Activated T-cell treated with anti-CD3 and anti-CD28 coated beads for 4 hours (primary cell): ENCODE results near the gene ZNF169.
"Not testable (repeated sequence)": the region's sequence is repeated elsewhere in the genome, so short reads cannot be mapped to it uniquely, and the experiment has no call there.

Experiments
- DNase-seq: peaks from one replicate; pipeline ENCODE4 v3.0.0-alpha.2; 2020

Gene ZNF169

GRCh38 chr9:94287877-94288513 lies 28.9 kb downstream of the ZNF169 start:
- DNase-seq: no peak

DNA sequence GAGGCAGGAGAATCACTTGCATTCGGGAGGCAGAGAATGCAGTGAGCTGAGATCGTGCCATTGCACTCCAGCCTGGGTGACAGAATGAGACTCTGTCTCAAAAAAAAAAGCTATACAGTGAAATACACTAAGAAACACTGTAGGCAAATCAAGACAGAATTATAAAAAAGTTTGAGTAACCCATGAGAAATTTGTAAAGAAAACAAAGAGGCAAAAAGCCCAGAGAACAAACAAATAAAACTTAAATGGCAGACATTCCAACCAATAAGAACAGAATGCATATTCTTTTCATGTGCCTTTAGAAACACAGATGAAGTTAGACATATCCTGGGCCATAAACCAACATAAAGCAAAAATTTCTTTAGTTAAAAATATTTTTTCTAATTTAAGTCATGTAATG lies 30.6 kb downstream of the ZNF169 start:
- DNase-seq: no peak

DNA sequence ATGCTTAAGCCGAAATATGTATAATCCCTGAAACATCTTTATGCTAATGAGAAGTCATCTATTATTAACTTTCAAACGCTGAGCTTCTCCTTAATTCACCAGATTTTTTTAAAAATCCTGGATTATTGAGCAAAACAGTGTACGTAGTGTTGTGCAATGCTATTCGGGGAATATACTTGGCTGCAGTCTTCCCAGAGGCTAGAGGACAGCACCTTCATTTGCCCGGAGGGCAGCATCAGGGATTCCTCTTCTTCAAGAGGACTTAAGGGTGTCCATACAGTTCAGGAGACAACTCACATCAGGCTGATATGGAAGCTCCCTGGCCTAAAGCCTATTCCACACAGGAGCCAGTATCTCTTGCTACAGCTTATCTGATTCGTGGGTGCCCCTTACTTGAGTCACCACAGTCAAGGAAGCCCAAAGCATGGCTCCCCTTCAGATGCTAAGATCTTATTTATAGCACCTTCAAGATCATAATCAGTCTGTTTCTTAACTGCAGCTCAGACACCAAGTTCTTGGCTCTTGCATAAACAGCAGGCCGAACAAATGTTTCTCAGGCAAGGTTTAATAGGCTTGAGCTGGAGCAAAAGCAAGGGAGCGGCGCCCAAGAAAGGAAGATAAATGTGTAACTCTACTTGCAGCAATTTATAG lies 40.0 kb downstream of the ZNF169 start:
- DNase-seq: no peak

DNA sequence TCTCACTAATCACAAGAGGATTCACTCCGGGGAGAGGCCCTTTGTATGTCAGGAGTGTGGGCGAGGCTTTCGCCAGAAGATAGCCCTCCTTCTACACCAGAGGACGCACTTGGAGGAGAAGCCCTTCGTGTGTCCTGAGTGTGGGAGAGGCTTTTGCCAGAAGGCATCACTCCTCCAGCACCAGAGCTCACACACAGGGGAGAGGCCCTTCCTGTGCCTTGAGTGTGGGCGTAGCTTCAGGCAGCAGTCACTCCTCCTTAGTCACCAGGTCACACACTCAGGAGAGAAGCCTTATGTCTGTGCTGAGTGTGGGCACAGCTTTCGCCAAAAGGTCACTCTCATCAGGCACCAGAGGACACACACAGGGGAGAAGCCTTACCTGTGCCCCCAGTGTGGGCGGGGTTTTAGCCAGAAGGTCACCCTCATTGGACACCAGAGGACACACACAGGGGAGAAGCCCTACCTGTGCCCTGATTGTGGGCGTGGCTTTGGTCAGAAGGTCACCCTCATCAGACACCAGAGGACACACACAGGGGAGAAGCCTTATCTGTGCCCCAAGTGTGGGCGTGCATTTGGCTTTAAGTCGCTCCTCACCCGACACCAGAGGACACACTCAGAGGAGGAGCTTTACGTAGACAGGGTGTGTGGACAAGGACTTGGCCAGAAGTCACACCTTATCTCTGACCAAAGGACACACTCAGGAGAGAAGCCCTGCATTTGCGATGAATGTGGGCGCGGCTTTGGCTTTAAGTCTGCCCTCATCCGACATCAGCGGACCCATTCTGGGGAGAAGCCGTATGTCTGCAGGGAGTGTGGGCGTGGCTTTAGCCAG lies 41.6 kb downstream of the ZNF169 start:
- no peak for DNase-seq

GRCh38 chr9:94301583-94301982 lies 42.5 kb downstream of the ZNF169 start:
- no peak for DNase-seq

DNA sequence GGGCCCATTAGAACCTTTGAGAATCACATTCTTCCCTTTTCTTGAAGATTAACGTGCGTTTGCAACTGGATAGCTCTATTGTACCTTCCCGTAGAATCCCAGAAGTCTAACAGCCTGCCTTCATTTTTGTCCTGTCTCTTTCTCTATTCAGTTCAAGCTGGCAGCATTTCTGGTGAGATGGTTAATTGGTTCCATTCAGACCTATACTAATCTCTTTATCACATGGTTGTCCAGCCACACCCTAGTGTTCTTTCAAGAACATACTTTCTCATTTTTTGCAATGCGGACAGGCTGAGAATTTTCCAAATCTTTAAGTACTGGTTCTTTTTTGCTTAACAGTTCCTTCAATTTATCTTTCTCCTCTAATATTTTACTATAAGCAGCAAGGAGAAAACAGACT lies 43.3 kb downstream of the ZNF169 start:
- no peak for DNase-seq

DNA sequence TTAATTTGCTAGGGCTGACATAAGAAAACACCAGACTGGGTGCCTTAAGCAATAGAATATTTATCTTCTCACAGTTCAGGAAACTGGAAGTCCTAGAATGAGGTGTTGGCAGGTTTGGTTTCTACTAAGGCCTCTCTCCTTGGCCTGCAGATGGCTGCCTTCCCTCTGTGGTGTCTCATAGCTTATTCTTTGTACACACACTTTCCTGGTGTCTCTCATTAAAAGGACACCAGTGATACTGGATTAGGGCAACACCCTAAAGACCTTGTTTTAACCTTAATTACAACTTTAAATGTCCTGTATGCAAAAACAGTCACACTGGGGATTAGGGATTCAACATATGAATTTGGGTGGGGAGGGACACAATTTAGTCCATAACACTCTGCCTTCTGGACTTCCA lies 44.2 kb downstream of the ZNF169 start:
- DNase-seq: no peak

DNA sequence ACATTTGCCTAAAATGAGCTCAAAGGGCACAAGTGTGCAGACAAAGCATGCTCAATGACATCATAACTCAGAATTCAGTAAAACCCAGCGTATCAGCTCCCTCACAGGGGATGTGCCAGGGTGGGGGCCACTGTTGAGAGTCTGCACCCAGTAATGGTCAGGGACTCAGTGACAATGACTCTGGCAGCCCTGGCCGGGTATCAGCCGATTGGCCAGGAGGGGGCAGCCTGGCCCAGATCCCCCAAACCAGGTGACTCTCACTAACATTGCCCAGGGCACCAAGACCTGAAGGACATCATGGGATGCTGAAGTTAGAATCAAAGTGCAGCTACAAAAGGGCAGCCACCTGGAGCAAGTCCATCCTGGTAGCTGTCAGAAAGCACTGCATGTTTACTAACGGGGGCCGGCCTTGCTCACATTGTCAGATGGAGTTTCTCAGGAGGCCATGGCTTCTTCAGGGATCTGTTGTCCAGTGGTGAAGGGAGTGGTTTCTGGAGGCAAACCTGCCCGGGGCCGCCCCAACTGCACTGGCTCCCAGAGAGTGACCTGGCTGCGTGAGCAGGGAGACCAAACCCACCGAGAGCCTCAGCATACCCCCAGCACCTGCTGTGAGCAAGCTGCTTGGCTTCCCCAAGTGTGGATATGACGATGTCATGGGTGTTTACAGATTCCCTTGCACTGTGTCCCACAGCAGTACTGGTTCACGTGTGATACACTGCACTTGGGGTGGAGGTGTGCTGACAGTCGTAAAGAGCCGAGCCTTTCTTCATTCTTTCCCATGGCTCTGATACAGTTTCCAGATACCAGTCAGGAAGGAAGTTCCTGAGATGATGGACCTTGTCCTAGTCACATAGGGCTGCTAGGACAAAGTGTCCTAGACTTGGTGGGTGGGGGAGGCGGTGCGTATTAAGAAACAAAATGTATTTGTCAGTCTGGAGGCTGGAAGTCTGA lies 56.2 kb downstream of the ZNF169 start:
- DNase-seq: not testable (repeated sequence)

DNA sequence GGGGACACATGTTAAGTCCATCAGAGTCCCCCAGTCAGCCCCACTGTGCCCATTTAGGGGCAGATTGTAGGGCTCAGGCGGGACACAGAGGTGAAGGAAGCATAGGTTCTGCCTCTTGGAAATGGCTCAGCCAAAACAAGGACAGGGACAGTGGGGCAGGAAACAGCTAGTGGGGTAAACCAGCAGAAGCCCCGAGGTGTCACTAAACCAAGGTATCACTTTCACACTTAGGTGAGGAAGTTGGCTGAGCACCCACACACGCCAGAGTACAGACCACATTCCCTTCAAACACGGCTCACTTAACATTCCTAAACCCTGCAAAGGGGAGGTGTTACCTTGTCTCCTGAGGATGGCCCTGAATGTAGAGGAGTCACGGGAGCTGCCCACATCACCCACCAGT lies 57.1 kb downstream of the ZNF169 start:
- DNase-seq: not testable (repeated sequence)

DNA sequence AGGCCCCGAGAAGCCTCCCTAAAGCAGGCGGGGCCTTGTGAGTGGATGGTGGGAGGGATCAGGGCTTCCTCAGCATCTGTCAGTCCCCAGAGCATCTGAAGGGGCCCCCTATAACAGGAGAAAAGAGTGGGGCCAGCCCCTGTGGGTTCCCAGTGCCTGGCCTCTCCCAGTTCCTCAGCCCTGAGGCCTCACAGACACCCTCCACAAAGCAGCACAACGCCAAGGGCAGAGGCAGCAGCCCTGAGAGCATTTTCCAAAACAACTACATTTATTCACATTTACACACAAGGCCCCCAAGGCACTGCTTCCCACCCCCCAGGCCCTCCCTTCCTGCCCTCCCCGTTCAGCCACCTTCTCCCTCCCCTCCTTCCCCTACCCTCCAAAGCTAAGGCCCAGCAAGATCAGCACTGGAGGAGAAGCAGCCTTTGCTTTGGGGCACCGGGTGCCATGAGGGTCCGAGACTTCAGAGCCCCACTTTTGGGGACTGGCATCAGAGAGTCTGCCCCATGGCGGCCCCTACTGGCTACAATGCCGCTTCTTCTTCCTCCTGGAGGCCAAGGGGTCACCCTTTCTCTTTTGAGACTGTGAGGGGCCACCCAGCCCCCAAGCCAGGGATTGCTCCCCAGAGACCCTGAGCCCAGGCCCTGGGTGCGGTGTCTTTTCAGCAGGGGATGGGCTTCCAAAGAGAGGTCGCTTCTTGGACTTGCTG lies 59.0 kb downstream of the ZNF169 start:
- not testable (repeated sequence) for DNase-seq

DNA sequence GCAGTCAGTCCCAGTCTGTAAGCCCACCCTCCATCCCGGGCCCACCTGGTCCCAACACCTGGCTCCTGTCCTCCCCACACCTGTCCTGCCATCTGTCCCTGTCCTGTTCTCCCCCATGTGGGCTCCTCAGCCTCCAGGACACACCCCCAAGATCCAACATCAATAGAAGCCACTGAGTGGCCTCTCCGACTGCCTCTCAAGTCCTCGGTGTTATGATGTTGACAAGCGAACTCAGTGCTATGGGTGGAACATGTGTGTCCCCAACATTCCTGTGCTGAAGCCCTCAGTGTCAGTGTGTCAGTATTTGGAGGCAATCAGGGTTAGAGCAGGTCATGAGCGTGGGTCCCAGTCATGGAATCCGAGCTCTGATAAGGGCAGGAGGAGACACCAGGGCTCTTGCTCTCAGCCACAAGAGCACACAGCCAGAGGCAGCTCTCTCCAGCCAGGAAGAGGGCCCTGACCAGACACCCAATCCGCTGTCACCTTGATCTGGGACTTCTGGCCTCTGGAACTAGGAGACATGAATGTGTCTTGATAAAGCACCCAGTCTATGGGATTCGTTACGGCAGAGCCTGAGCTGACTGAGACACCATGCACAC lies 63.3 kb downstream of the ZNF169 start:
- not testable (repeated sequence) for DNase-seq

DNA sequence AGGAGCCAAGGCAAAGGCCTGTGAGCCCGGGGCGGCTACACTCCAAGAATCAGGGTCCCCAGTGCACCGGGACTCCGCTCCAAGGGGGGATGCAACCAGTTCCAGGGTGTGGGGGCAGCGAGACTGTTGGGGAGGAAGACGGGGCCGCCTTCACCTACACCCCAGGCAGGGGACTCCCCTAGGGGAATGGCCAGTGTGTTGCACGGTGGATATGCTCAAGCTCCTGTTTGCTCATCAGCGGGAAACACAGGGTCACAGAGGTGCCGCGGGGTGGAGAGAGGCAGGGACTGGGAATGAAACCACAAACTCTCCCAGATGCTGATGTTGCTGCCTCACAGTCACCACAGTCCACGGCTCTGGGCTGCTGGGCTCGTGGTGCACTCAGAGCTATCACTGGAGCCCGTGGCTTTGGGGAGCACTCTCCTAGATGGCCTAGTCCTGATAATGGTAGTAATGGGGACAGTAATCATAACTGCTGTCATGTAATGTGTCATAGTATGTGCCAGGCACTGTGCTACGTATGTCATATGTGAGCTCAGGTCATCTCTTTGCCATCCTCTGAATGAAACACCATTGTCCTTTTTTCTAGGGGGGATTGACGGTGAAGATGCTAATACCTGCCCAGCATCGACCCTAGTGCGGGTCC lies 64.2 kb downstream of the ZNF169 start:
- DNase-seq: not testable (repeated sequence)

DNA sequence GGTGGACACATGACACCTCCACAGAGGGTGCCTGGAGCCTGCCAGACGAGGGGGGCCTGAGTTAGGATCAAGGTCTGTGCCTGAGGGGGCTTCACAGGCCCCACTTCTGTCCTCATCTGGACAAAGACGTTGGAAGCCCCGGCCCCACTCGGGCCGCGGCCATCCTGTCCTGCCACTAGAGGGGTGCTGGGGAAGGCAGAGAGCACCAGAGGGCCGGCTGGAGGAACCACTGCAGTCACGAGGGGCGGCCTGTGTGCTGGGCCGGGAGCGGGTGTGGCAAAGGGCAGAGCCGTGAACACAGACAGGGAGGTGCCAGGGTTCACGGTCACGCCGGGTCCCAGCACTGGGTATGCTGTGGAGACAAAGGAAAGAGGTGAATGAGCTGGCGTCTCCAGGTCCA lies 66.5 kb downstream of the ZNF169 start:
- not testable (repeated sequence) for DNase-seq

DNA sequence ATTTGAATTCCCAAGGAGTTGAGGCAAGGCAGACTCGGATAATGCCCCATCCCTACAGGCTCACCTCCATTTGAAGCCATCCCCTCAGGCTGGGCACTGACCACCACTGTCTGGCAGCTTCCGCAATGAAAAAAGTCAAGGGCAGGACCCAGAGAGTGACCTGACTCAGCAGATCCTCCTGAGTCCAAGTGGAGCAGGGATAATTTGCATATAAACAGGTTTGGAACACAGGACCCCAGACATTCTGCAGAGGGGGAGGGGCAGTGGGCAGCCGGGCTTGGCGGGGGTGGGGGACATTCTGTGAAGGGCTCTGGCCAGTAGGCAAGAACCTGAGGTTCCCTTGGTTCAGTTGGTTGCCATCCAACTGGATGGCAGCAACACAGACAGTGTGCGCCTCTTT lies 69.4 kb downstream of the ZNF169 start, which contains the start of gene NUTM2F:
Gene NUTM2F (minus strand): TSS at position 101 of the 400 bp plus-strand sequence. CDS start 21 bp downstream, at position 80.
- not testable (repeated sequence) for DNase-seq

GRCh38 chr9:94336445-94336844 lies 77.3 kb downstream of the ZNF169 start:
- not testable (repeated sequence) for DNase-seq

DNA sequence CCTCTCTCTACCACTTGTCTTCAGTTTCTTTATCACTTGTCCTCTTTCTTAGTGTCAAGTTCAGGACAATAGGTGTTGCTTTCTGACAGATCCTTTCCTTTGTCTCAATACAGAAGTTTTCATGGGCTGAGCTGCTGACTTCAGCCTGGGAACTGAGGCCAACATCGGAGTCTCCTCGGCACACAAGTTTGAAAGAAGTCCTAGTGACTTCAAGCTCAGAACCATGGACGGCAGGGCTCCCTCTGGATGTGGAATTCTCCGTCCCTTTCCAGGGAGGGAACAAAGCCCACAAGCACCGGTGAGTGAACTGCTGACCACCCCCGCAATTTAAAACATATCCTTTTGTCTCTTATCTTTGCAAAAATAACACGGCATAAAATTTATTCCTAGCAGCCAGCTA lies 79.6 kb downstream of the ZNF169 start:
- not testable (repeated sequence) for DNase-seq

DNA sequence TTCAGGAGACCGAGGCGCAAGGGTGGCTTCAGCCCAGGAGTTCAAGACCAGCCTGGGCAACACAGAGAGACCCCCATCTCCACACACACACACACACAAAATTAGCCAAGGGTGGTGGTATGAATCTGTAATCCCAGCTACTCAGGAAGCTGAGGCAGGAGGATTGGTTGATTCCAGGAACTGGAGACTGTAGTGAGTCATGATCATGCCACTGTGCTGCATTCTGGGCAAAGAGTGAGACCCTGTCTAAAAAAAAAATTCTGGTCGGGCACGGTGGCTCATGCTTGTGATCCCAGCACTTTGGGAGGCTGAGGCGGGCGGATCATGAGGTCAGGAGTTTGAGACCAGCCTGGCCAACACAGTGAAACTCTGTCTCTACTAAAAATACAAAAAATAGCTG lies 80.6 kb downstream of the ZNF169 start:
- DNase-seq: not testable (repeated sequence)

GRCh38 chr9:94340750-94341149 lies 81.7 kb downstream of the ZNF169 start:
- DNase-seq: not testable (repeated sequence)

- not testable (repeated sequence) for DNase-seq
Observed at GRCh38 chr9:94341703-94342102, 82.6 kb downstream of the ZNF169 start.

GRCh38 chr9:94347451-94347850 lies 88.4 kb downstream of the ZNF169 start:
- not testable (repeated sequence) for DNase-seq

DNA sequence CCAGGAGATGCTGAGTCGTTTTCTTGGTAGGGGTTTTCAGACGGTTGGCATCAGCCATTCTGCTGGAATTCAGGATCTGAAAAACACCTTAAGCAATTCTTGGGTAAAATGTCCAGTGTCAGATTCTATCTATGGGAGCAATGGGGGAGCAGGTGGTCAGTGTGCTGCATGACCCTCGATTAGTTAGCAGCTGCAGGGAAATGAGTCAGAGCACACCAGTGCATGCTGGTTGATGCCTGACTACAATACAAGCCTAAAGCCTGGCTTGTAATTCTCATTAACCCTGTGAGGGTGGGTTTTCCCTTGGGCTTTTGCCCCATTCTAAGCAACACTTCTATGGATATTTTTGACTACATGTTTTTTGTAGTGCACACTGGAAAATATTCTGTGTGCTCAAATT lies 89.7 kb downstream of the ZNF169 start:
- not testable (repeated sequence) for DNase-seq
